GM12872 (cell line): ENCODE results near the gene CDR2.

Source experiments
- TF ChIP-seq, protein P1 (sequence below): IDR thresholded peaks from 3 replicates; pipeline ENCODE4 v1.5.1; 2011; ENCODE audit warnings: low read depth, mild to moderate bottlenecking, low read length, moderate library complexity; ENCODE audit not compliant: insufficient read depth

CDR2 gene

GRCh38 chr16:22342082-22342481 lies 32.3 kb downstream of the CDR2 start:
- TF ChIP-seq, protein P1, sequence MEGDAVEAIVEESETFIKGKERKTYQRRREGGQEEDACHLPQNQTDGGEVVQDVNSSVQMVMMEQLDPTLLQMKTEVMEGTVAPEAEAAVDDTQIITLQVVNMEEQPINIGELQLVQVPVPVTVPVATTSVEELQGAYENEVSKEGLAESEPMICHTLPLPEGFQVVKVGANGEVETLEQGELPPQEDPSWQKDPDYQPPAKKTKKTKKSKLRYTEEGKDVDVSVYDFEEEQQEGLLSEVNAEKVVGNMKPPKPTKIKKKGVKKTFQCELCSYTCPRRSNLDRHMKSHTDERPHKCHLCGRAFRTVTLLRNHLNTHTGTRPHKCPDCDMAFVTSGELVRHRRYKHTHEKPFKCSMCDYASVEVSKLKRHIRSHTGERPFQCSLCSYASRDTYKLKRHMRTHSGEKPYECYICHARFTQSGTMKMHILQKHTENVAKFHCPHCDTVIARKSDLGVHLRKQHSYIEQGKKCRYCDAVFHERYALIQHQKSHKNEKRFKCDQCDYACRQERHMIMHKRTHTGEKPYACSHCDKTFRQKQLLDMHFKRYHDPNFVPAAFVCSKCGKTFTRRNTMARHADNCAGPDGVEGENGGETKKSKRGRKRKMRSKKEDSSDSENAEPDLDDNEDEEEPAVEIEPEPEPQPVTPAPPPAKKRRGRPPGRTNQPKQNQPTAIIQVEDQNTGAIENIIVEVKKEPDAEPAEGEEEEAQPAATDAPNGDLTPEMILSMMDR: no peak

DNA sequence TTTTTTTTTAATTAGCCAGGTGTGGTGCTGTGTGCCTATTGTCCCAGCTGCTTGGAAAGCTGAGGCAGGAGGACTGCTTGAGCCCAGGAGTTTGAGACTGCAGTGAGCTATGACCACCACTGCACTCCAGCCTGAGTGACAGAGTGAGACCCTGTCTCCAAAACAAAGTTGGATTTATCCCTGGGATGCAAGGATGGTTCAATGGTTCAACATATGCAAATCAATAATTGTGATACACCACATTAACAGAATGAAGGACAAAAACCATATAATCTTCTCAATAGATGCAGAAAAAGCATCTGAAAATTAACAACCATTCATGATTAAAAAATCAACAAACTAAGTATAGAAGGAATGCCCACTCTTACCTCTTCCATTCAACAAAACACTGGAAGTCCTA lies 33.5 kb downstream of the CDR2 start:
- TF ChIP-seq, protein P1: no peak

DNA sequence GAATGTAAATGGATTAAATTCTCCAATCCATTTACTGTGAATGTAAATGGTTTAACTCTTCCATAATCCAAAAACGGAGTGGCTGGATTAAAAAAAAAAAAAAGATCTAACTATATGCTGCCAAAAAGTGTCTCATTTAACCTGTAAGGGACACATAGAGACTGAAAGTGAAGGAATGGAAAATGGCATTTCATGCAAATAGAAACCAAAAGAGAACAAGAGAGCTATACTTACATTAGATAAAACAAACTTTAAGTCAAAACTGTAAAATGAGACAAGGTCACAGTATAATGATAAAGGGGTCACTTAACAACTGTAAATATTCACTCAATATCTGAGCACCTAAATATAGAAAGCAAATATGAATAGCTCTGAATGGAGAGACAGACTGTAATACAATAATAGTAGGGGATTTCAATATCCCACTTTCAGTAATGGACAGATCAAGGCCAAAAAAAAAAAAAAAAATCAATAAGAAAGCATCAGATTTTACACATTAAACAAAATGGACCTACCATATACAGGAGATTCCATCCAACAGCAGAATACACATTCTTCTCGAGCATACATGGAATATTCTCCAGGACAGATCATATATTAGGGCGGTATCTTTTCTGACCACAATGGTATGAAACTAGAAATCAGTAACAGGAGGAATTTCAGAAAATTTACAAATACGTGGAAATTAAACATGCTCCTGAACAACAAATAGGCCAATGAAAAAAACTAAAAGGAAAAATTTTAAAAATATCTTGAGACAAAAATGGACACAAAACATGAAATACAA lies 36.4 kb downstream of the CDR2 start:
- TF ChIP-seq, protein P1: no peak

DNA sequence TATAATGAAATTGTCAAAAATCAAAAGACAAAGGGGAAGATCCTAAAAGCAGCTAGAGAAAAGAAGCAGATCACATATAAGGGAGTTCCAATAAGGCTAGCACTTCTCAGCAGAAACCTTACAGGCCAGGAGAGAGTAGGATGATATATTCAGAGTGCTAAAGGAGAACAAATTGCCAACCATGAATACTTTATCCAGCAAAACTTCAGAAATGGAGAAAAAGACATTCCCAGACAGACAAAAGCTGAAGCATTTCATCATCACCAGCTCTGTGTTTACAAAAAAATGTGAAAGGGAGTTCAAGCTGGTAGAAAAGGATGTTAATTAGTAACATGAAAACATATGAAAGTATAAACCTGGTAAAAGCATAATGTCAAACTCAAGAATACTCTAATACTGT lies 37.4 kb downstream of the CDR2 start:
- TF ChIP-seq, protein P1: no peak

DNA sequence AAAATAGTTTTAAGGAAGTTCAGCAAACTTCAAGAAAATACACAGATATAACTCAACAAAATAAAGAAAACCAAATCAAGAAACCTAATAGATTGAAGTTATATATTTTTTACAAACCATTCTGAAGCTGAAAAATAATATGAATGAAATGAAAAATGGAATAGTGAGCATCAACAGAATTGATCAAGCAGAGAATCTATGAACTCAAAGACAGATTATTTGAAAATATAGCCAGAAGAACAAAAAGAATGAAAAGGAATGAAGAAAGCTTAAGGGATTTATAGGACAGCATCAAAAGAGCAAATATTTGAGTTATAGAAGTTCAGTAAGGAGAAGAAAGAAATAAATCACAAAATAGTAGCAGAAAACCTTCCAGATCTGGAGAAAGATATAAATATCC lies 37.8 kb downstream of the CDR2 start:
- TF ChIP-seq, protein P1: no peak

GRCh38 chr16:22335668-22336246 lies 38.7 kb downstream of the CDR2 start:
- TF ChIP-seq, protein P1: no peak

- TF ChIP-seq, protein P1: no peak
Observed at GRCh38 chr16:22333457-22333994, 40.9 kb downstream of the CDR2 start.
